Stimulated activated CD4-positive, alpha-beta T cell treated with anti-CD3 and anti-CD28 coated beads, TNF-alpha, amount 100 ng/mL, for 4 hours (primary cell): ENCODE data around the gene XPO6.

ENCODE experiments used
- DNase-seq, 3 experiments: peaks; one replicate each; pipeline ENCODE4 v3.0.0-alpha.2; 2020; ENCODE audit warnings: low read depth in 3 of 3

The XPO6 gene

DNA sequence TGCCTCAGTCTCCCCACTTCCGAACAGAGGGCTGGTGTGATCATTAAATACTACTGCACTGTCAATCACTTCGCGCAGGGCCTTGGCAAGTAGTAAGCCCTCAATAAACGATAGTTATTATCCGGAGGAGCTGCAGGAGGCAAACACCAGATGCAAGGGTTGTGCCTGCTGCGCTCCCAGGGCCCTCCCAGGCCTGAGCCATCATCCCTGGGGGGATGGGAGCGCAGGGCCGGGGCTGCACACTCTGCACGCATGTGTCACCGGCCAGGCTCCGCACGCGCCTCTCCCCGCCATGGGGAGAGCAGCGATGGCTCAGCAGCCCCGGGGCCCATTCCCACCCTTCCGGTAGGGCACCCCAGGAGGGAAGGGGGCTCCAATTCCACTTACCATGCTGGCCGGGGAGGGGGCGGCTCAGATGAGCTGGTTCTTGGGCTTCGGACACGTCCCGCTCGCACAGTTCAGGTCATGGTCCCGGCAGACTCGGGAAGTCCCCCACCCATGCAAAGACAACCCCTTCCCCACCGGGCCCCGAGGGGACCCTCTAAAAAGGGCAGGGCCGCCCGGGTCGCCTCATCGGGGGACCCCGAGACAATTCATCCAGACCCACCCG is 681 bp downstream of the XPO6 start:
- peak; percentile 43 to 48 (median 46) for DNase-seq

DNA sequence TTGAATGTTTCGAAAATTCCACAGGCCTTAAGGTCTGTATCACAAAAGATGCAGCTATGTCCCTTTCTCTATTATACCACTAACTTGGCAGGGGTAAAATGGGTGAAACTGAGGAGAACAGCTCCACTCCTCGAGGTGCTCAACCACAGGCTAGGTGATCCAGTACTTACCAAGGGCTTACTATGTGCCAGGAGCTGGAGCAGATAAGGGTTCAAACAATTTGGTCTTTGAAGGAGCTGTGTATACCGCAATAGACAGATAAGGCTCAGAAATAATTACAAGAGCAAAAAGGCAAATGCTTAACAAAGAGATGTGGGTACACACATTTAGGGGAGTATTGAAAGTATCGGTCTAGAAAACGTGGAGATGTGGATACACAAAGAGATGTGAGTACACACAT is 1.5 kb downstream of the XPO6 start:
- no peak for DNase-seq

DNA sequence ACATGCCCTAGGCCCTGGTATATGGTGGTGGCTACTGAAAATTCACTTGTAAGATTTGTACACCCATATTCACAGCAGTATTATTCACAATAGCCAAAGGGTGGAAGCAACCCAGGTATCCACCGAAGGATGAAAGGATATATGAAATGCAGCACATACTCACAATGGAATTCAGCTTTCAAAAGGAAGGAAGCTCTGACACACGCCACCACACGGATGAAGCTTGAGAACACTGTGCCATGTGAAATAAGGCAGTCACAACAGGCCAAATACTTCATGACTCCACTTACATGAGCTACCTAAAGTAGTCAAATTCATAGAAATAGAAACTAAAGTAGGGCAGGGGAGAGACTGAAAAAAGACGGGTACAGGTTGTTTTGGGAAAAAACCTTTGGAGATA is 2.9 kb downstream of the XPO6 start:
- no peak for DNase-seq

DNA sequence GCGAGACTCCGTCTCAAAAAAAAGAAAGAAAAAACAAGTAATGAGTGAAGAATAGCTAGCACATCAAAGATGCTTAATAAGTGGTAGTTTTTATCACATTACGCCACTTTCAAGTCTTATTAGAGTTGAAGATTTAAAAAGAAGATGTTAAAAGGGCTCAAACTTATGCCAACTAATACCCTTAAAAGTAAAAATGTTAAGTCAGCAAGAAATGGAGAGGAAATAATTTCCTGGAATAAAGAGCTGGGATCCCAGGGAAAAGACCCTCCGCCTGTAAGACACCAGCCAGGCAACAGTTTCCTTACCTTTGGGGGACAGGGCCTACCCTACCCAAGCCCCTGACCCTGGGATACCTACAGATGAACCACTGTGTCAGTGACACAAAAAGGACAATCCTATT is 3.6 kb downstream of the XPO6 start:
- DNase-seq = no peak

DNA sequence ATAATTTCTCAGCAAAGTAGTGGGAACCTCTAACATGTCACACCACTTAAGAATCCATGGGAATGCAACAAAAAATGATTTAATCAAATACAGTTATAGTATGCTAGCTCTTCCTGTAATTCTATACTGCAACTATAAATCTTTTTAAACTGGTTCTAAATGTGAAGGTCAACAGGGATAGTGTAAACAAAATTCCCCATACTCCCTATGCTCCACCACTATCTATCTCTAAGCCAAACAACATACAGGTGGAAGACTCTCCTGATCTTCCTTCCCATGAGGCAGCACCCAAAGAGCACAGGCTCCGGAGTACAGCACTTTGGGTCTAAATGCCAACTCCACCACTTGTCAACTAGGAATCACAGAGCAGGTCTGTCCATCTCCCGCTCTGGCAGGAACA is 4.4 kb downstream of the XPO6 start:
- DNase-seq = no peak

DNA sequence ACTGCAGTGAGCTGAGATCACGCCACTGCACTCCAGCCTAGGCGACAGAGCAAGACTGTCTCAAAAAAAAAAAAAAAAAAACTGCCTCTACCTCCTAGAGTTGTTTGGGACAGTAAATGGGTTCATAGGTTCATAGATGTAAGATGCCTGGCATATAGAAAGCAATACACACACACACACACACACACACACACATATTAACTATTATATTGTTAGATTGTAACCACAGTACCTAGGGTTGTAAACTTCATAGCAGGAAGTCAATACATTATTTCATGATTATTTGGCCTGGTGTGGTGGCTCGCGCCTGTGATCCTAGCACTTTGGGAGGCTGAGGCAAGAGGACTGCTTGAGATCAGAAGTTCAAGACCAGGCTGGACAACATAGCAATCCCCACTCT is 5.8 kb downstream of the XPO6 start:
- no peak for DNase-seq

DNA sequence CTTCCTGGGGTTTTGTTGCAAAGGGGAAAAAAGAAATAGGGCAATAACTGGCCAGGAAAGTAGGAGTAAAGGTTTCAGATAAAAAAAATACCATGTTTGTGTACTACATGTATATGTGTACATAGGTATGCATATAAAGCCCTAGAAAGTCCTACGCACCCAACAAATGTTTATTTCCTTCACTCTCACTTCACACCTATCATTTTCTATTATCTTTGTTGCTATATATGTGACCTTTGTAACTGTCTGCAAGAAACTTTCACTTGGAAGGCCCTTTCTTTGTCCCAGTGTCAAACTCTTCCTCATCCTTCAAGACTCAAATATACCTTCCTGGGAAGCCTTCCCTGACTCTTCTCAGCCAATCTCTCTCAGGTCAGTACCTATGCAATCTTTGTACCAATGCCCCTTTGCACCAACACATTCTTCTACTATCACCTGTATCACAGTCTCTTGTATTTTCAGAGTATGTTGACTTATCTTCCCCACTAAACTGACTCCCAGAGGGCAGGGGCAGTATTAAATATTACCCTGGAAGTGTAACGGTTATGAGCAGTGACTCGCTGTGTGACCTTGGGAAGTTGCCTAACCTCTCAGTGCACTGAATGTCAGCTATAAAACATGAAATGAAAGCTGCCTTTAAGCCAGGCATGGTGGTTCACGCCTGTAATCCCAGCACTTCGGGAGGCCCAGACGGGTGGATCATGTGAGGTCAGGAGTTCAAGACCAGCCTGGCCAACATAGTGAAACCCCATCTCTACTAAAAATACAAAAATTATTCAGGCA is 6.5 kb downstream of the XPO6 start:
- no peak for DNase-seq

DNA sequence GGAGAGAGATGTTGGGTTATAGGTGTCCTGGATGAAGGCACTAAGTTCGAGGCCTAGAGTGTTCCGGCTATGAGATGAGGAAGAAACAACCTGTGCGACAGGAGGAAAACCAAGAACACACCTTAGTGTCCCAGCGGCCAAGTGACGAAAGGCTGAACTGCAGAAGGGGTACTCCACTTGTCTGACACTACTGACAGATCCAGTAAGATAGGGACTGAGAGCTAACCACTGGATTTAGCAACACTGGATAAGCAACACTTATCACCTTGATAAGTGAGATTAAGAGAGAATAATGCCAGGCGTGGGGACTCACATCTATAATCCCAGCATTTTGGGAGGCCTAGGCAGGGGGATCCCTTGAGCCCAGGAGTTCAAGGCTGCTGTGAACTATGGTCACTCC is 7.1 kb downstream of the XPO6 start:
- DNase-seq = no peak

DNA sequence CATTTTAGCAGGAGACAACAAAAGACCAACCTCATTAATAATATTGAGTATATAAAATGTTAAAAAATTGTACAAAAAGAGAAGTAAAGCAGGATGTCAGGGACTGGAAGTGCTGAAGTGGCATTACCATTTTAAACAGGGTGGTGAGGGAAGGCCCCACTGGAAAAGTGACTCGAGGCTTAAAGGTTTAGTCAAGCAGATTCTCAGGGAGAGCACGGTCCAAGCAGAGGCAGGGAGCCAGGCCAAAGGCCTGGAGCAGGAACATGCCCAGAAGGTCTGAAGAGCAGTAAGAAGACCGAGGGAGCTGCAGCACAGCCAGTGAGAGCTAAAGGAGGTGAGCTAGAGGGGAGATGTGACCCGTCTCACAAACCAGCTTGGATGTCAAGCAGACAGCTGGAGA is 7.6 kb downstream of the XPO6 start:
- no peak for DNase-seq

DNA sequence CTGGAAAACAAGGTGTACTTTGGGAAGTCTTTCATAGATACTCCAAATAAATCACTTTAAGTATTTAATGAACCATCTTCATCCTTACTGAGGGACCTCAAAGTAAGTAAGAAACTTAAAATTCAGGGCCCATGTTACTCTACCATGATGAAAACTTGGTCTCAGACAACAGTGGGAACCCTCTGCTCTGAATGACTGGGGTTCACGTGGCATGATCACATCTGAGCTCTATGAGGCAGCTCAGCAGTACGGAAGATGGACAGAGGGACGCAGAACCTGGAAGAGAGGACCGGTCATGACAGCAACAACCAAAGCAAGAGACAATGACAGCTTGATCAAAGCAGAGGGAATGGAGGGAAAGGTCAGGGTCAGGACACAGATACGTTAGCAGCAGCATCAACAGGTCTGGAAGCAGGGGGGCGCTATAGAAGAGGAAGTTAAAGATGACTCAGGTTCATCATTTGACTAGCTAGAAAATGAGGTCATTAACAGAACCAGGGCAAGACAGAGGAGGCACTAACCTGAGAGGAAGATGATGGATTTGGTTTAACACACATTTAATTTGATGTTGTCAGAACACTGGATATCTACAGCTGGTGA is 9.5 kb downstream of the XPO6 start:
- no peak for DNase-seq

DNA sequence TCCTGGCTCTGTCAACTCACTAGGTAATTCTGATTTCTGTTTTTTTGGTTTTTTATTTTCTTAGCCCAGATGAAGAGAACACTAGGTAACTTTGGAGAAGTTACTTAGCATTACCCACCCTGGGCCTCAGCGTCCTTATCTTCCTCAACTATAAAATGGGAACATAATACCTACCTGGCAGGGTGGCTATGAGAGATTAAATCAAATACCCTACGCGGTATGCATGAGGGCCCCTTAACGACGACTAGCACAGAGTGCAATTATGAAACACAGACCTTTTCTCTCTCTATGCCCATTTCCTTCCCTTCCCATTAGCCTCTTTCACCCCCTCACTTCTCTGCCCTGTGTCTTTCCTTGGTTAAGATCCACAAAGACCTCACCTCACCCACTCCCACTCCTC is 11.1 kb downstream of the XPO6 start:
- DNase-seq = no peak

DNA sequence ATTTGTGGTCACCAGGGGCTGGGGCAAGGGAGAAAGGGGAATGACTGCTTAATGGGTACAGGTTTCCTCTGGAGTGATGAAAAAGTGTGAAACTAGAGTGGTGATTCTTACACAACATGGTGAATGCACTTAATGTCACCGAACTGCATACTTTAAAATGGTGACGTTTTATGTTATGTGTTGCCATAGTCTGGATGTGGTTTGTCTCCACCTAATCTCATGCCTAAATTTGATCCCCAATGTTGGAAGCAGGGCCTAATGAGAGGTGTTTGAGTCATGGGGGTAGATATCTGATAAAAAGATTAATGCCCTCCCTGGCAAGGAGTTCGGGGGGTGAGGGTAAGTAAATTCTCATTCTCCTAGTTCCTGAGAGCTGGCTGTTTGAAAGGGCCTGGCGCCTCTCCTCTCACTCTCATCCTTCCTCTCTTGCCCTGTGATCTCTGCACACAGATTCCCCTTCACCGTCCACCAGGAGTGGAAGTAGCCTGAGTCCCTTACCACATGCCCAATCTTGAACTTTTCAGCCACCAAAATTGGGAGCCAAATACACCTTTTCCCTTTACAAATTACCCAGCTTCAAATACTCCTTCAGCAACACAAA is 15.3 kb downstream of the XPO6 start:
- DNase-seq = no peak

DNA sequence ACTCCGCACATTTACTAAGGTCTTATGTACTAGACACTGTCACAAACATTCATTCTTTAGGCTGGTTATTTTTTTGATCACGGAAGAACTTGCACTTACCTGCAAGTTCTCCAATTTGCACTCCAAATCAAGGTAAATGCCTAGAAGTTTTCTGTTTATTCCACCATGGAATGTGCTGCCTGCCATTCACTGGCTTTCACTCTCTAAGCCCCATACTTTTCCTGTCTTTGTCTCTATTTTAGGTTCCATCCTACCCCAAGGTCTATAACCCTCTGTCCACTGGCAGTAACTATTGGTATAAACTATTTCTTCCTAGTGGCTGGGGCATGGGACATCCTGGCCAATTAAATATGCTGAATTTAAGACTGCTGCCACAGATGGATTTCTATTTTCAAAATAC is 15.9 kb downstream of the XPO6 start:
- DNase-seq = no peak

DNA sequence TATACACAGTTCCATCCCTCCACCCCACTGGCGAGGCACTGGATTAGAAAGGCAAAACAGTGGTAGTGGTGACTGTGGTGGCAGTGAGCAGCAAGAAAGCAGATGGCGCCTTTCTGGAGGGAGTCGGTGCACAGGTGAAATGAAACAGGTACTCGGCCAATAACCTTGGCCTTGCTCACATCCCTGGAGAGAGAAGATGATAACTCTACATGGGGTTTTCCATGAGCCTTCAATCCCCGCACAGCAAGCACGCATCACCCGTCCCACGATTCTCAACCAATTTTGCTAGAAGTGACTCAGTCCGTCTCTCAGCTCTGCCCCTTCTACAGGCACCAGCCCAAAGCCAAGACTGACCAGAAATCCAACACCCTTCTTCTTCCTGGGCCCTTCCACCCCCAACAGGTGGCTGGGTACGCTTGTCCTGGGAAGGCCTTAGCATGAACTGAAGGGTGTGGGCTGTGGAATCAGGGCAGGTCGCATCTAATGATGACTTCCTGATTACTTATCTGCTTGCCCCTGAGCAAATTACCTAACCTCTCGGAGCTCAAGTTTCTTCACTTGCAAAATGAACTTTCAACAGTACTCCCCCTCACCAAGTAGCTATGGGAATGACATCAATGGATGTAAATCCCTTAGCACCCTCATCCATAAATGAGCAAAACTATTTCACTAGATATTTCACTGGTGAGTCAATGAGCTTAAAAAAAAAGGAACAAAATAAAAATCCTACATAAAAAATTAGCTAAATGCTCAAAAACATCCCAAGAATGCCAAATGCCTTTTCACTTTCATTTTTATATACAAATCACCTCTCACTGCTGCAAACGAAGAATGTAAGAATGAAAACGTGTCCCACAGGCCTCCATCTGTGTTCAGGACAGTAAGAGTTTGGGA is 18.0 kb downstream of the XPO6 start:
- DNase-seq = no peak

DNA sequence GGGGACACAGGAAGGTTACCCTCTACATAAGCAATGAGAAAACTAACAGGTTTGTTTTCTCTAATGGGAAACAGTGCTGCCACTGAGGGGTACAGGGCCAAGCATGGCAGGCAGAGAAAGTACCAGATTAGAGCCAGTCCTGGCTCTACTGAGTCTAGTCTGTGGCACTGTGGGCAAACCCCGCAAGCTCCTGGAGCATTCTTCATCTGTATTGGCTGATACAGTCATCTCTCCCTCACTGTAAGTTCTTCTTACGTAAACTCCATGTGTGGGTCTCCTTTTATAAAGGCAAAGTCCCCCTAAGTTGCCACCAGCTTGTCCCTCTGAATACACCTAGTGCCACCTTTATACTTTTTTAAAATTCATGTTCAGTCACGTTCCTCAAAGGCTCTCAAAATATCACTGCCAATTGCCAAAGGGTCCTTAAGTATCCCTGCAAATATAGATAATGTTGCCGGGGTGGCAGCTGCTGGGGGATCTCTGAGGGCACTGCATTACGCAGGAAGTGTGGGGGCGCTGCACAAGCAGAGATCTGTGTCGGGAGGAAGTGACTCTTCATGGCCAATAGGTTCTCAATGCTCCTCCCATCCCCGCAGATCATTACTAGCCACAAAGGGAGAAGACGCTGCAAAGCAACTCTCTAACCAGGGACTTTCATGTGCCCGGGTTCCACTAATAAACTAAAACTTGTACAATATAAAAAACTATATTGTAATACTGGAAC is 18.8 kb downstream of the XPO6 start:
- DNase-seq = peak; percentile 27 to 67 (median 57)

DNA sequence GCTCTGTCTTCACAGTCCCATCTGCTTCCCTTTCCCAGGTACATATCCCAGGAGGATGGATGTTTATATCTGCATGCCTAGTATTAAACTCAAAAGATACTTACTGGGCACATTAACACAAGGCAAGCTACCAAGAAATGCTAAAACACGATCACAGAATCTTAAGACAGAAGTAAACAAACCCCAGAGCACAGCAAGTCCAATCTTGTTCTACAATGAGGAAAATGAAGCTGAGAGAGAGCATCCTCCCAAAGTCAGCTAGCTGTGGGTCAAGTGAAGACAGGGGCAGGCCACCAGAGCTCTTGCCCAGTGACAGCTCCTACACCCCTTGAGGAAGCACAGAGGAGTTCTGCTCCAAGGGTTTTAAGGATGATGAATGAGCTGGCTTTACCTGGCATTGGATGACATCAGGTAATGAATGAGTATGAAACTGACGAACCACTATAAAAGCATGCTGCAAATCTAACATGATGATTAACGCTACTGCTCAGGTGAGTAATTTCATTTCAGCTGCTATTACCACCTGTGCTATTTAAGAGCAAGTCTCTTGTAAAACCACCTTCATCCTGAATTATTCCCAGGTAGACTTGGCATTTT is 20.3 kb downstream of the XPO6 start:
- no peak for DNase-seq

DNA sequence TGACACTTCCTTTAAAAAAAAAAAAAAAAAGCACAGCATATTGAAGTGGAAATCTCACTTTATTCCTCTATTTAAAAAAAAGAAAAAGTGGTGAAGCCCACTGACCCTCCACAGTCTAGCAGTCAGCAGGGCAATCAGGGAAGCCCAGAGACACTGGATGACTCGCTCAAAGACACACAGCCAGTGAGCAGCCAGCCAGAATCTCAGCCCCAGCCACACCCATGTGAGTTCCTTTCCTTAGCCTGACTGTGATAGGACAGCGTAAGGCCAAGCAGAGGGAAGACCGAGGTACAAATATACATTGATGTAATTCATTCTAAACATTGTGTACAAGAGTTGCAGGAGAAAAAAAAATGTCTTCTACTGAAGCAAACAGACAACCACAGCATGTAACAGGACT is 22.5 kb downstream of the XPO6 start:
- DNase-seq = no peak

DNA sequence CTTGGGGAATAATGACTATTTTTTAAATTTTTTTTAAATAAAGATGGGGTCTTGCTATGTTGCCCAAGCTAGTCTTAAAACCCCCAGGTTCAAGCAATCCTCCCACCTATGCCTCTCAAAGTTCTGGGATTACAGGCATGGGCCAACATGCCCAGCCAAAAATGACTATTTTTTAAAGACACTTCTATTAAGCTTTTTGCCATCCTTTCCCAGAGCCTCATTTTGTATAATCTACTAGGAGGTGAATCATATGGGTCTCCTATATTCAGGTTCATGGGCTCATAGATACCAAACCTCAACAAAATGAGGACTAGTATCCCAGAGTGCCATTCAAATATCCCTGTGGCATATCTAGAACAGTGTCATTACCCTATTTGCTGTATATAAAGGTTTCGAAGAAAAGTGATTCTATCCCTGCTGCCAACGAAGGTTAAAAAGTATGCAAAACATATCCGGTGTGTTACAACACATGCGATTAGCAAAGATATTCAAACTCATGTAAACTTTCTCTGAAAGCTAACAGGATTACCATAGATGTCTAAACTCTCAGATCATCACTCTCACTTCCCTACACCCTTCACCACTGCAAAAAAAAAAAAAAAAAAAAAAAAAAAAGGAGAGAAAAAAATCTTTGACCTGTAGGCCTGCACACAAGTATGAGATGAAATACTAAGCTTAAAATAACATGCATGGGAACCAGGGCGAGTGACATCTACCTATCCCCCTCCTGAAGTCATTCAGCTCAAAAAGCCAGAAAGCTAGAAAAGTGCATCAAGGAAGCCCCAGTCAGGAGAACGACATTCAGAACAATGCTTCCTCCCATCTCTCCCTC is 23.5 kb downstream of the XPO6 start:
- no peak for DNase-seq

DNA sequence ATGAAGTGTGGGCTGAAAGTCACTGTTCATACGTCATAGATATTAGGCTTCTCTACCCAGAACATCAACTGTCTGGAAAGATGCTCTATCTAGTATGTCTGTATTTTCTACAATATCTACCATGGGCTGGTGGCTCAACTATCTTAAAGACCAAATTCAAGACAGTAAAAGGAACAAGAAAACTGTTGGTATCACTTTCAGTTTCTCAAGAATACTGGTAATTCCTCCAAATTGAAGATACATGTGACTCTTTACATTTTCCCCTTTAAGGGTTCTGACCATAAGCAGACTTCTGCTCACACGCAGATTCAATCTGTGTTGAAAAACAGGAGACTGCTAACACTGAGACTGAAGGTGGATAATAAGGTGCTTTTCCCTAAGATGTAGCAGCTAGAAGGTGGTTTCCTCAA is 24.2 kb downstream of the XPO6 start:
- DNase-seq = no peak

DNA sequence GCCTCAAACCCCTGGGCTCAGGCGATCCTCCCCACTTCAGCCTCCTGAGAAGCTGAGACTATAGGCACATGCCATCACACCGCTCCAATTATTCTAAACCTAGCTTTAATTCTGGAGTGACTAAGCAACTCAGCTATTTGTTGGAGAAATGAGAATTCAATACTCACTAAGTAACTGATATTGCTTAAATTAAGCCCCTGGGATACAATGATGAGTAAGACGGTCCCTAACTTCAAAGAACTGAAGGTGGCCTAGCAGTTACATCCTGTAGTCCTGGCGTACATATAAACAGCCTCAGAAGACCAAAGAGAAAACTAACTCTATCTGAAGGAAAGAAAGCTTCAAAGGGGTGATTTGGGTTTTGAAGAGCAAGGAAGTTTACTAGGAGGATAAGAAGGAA is 25.0 kb downstream of the XPO6 start:
- DNase-seq = no peak
